ENCODE data around the gene GTPBP8.

- TF ChIP-seq, protein P1, sequence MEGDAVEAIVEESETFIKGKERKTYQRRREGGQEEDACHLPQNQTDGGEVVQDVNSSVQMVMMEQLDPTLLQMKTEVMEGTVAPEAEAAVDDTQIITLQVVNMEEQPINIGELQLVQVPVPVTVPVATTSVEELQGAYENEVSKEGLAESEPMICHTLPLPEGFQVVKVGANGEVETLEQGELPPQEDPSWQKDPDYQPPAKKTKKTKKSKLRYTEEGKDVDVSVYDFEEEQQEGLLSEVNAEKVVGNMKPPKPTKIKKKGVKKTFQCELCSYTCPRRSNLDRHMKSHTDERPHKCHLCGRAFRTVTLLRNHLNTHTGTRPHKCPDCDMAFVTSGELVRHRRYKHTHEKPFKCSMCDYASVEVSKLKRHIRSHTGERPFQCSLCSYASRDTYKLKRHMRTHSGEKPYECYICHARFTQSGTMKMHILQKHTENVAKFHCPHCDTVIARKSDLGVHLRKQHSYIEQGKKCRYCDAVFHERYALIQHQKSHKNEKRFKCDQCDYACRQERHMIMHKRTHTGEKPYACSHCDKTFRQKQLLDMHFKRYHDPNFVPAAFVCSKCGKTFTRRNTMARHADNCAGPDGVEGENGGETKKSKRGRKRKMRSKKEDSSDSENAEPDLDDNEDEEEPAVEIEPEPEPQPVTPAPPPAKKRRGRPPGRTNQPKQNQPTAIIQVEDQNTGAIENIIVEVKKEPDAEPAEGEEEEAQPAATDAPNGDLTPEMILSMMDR (IDR thresholded peaks at IDR 0.05), result no peak
- no peak for TF ChIP-seq POLR2A (IDR thresholded peaks at IDR 0.05)
Observed at GRCh38 chr3:113039546-113039945, 48.8 kb downstream of the GTPBP8 start.
